A549 (cell line): ENCODE measurements around the gene NAA60.

Source experiments
- CHD2 ChIP-seq: fragments of 150-350 bp; IDR thresholded peaks from 2 replicates; pipeline ENCODE4 v1.6.1; 2014; ENCODE audit warnings: low read length; ENCODE audit not compliant: partially characterized antibody
- EP300 ChIP-seq, 2 experiments: fragments of >200 bp; sonication (Bioruptor Twin); formaldehyde crosslinking; IDR thresholded peaks; 2 replicates in 1 of 2; 3 replicates in 1 of 2; pipeline ENCODE4 v1.6.1; 2016 to 2017
- JUN ChIP-seq, 2 experiments: fragments of >200 bp; sonication (Bioruptor Twin); formaldehyde crosslinking; IDR thresholded peaks; 2 replicates in 1 of 2; 3 replicates in 1 of 2; pipeline ENCODE4 v1.6.1; 2016 to 2017
- MAZ ChIP-seq: fragments of 150-350 bp; IDR thresholded peaks from 2 replicates; pipeline ENCODE4 v1.6.1; 2014; ENCODE audit warnings: antibody characterized with exemption, low read depth, low read length, borderline replicate concordance
- POLR2A ChIP-seq: IDR thresholded peaks from 2 replicates; pipeline ENCODE4 v1.6.1; 2012; ENCODE audit warnings: mild to moderate bottlenecking, low read length
- TF ChIP-seq, protein P1 (sequence below): fragments of >200 bp; sonication (Bioruptor Twin); formaldehyde crosslinking; IDR thresholded peaks from 3 replicates; pipeline ENCODE4 v1.5.1; 2016
- TF ChIP-seq, protein P2 (sequence below): fragments of >200 bp; sonication (Bioruptor Twin); formaldehyde crosslinking; IDR thresholded peaks from 2 replicates; pipeline ENCODE4 v1.6.1; 2016

DNA sequence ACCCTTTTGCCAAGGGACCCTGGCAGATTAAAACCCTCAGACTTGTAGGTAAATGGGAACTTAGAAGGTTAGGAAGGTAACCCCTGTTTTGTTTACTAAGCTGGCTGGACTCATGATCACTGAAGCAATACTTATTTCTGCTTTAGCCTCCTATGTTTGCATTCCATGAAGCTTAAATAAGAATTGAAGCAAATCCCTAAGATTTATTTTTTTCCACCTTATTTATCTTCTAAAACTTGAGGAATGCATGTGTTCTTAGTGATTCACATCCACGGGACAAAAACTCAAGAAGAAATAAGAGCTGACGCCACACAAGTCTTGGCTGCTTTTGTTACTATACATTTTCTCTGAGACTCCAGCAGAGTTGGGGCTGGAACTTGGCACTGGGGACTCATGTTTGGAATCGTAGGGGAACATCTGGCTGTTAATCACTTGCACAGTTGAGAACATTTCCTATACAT, 92.8 kb downstream of the NAA60 start:
- TF ChIP-seq, protein P1, sequence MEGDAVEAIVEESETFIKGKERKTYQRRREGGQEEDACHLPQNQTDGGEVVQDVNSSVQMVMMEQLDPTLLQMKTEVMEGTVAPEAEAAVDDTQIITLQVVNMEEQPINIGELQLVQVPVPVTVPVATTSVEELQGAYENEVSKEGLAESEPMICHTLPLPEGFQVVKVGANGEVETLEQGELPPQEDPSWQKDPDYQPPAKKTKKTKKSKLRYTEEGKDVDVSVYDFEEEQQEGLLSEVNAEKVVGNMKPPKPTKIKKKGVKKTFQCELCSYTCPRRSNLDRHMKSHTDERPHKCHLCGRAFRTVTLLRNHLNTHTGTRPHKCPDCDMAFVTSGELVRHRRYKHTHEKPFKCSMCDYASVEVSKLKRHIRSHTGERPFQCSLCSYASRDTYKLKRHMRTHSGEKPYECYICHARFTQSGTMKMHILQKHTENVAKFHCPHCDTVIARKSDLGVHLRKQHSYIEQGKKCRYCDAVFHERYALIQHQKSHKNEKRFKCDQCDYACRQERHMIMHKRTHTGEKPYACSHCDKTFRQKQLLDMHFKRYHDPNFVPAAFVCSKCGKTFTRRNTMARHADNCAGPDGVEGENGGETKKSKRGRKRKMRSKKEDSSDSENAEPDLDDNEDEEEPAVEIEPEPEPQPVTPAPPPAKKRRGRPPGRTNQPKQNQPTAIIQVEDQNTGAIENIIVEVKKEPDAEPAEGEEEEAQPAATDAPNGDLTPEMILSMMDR = no peak
- no peak for TF ChIP-seq EP300 (IDR thresholded peaks at IDR 0.05)
- TF ChIP-seq MAZ = no peak
- TF ChIP-seq, protein P2, sequence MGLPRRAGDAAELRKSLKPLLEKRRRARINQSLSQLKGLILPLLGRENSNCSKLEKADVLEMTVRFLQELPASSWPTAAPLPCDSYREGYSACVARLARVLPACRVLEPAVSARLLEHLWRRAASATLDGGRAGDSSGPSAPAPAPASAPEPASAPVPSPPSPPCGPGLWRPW = no peak
- TF ChIP-seq CHD2 = no peak
- no peak for TF ChIP-seq JUN (IDR thresholded peaks at IDR 0.05)
- TF ChIP-seq POLR2A = no peak
